Hippocampal formation (tissue), 2 donors: ENCODE data around the gene TACC3.

Experiments
- DNase-seq, 2 donors: peaks; one replicate each; lab custom pipeline; 2025; lab: John Stamatoyannopoulos, UW

The TACC3 gene

DNA sequence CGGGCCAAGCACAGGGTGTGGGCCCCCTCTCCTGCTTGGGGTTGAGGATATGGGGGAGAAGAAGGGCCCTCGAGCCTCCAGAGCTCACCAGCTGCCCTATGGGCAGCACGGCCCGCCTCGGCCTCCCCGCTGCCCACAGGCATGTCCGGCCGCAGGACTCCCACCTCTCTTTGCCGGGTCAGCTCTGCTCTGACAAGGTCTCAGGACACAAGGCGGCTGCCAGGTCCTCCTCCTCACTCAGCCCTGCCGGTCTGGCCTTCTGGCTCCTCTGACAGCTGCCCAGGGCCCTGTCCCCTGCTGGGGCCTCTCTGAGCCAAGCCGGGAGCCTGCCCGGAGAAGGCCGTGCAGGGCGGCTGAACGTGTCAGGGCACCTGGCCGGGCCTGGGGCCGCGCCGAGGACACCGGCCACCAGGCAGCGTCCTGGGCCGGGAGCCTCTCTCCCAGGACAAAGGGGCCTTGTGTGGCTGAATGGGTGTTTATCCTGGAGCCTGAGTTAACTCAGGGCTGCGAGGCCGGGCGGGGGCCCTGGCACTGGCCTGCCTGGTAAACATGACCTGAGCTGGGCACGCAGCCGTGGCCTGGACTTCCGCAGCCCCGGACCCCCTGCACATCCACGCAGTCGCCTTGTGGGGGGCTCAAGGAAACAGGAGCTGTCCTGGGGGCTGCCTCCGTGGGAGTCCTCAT lies 25.7 kb downstream of the TACC3 start:
- DNase-seq: peak in 1 of 2 donors; percentile 58

DNA sequence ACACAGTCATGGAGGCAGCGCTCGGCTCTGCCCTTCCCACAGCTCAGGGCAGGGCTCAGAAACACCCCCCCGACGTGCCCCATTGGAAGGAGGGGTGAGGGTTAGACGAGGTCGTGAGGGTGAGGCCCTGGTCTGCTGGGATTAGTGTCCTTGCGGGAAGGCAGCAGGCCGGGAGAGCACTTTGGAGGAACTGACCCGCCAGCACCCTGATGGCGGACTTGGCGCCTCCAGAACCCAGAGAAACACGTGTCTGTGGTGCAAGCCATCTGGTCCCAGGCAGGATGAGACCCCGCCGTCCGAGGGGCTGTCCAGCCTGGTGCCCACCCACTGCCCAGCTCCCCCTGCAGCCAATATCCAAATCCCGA lies 26.3 kb downstream of the TACC3 start:
- no peak for DNase-seq

GRCh38 chr4:1748465-1748995 lies 27.2 kb downstream of the TACC3 start:
- DNase-seq: peak in 1 of 2 donors; percentile 51

GRCh38 chr4:1749370-1749769 lies 28.0 kb downstream of the TACC3 start:
- no peak for DNase-seq

GRCh38 chr4:1749826-1750225 lies 28.5 kb downstream of the TACC3 start:
- DNase-seq: no peak

DNA sequence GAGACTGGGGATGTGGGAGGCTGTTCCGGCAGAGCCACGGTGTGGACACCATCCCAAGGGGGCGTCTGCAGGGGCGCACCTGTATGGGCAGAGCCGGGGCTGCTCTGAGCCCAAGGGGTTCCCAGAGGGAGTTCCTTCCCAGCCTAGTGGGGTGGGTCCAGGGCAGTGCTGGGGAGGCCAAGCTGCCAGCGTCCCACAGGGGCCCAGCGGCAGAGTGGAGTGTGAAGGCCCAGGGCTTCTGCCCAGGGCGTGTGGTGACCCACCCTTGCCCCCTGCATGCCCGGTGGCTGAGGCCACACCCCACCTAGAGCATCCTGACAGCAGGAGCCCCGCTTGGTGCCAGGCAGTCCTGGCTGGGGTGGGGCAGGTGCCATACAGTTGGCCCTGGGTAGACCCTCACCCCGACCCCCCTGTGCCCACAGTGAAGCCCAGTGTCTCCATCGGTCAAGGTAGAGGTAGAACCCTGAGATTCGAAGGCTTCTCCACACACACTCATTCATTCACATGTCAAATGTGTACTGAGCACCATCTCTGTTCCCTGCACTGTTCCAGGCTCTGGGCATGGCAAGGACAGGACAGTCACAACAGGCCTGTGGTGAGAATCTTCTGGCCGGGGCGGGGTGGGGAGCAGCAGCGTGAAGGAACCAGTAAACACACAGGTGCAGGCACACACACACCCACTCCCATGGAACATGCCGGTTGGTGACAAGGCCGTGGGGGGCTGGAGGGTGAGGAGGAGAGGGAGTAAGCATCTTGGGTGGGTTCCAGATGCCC lies 29.2 kb downstream of the TACC3 start:
- no peak for DNase-seq

DNA sequence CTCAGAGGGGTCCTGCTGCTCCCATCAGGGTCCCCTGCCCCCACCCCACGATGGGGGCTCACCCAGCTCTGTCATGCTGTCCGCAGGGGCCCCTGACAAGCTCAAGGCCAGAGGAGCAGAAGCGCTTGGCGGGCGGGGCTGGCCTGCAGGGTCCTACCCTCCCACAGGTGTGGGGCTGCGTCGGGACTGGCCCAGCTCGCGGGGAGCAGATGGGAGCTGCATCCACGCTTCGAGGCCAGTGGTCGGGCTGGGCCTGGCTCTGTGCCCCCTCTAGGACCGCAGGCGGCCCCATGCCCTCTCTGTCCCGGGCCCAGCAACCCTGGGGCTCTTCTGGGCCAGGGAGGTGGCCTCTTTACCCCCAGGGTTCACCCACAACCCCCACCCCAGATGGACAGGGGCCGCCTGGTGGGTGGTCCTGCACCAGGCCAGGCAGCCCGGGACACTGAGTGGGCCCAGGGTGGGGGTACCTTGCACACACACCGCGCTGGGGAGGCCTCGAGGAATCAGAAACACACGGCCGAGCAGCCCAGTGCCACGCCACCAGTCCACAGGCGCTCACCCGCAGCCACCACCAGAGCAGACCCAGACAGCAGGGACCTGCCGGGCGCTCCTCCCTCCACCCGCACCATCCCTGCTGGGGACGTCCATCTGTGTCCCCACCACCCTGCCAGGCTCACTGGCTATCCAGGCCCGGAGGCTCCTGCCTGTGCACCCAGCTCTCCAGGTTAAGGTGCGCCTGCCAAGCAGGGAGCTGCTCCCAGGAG lies 30.0 kb downstream of the TACC3 start:
- DNase-seq: no peak

DNA sequence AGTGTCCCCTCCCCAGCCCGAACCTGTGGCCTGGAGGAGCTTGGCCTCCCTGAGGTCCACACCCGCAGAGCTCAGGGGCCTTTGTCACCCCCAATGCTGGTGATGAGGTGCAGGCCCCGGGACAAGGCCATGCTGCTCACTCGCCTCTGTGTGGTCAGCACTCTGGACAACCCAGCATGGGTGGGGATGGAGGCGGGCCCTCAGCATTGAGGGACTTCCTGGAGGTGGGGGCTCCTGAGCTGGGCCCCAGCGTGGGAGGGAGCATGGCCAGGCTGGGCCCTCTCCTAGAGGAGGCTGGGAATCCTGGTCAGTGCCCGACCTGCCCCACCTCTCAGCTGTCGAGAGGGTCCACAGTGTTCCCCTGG lies 30.6 kb downstream of the TACC3 start:
- no peak for DNase-seq

- DNase-seq: no peak
These were observed 31.1 kb downstream of the TACC3 start for GRCh38 chr4:1752284-1753041.

DNA sequence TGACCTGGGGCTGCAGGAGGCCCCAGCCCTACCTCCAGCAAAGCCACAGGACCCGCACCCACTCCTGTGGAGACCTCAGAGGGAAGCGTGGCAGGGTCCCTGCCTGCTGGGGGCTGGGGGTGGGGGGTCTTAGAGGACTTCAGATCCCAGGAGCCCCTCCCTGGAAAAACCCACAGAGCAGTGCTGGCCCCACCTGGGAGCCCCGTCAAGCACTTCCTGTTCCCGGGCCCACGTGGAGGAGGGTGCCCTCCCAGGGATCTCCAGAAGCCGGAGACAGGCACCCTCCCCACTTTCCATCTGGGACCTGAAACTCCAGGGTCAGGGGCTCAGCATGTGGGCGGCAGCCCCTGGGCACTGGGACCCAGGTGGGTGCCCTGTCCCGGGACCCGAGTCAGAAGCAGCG lies 32.0 kb downstream of the TACC3 start:
- no peak for DNase-seq

GRCh38 chr4:1753697-1754311 lies 32.5 kb downstream of the TACC3 start:
- no peak for DNase-seq

DNA sequence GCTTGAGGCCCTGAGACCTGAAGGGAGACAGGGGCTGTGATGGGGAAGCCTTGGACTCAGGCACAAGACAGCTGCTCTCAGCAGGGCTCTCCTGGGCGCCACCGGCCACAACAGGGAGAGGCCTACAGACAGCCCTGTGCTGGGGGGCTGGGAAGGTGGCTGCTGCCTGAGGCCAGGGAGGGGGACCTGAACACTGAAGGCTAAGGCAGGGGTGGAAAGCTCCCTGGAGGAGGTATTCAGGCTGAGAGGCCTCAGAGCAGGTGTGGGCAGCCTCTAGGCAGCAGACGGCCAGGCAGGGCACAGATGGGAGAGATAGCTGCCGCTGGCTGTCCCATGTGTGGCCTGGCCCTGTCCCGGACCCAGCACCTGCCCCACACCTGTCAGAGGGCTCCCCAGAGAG lies 33.0 kb downstream of the TACC3 start:
- DNase-seq: no peak

DNA sequence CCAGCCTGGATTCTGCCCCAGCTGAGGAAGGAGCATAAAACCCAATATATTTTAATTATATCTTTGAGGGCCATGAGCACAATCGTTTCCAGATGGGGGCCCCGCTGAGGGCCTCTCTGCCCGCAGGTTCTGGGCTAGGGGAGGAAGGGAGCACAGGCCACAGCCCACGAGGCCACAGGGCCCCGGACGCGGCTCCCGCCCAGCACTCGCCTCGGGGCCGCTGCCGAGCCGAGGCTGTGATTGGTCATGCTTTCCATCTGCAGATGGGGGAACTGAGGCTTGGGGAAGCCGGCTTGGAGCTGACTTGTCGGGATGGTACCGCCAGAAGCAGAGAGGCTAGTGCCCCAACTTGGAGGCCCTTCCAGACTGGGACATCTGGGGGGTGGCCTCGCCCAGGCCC lies 34.0 kb downstream of the TACC3 start:
- no peak for DNase-seq

DNA sequence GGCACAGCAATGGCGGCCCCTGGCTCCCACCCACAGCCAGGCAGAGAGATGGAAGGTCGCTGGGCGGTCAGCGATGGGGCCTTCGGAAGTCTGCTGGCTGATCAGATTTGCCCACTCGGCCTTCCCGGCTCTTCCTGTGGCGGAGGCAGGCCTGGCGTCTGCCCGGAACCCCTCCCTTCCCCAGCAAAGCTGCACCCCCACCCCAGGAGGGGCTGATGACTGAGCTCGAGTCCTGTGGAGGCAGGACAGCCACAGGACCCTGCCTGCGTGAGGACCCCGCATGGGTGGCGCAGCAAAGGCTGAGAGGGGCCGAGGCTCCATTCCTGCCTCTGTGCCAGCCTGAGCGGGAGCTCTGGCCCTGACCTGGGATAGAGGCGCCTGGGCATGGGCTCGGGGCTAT lies 34.8 kb downstream of the TACC3 start:
- no peak for DNase-seq

DNA sequence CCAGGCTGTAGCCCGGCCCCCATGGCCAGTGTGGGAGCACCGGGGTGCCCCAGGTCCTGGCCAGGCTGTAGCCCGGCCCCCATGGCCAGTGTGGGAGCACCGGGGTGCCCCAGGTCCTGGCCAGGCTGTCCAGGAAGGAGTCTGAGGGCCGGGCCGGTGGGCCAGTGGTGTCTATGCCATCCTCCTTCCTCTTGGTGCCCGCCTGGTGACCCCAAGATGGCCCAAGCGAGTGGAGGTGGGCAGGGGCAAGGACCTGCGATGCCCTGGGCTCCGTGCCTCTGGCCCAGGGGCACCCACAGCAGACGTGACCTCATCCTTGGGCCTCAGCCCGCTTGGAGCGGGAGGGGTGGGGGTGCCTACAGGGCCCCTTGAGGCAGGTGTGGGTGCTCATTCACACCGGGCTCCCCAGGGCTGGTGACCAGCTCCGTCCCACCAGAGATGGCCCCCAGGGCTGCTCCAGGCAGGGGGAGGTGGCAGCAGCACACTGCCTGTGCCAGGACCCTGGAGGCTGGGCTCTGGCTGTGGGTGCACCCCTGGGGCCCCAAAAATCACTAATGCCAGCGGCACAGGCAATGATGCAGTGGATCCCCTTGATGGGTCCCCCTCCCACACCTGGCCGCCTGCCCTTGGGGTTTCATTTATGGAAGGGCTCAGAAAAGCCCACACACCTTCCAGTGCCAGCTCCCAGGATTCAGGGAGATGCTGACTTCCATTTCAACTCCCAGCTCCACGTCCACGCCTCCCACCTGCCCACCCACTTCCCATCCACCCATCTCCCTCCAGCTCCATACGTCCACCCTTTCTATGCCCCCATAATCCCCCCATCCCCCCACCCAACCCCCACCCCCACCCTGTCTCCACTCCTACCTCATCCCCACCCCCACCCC lies 35.8 kb downstream of the TACC3 start:
- DNase-seq: no peak

DNA sequence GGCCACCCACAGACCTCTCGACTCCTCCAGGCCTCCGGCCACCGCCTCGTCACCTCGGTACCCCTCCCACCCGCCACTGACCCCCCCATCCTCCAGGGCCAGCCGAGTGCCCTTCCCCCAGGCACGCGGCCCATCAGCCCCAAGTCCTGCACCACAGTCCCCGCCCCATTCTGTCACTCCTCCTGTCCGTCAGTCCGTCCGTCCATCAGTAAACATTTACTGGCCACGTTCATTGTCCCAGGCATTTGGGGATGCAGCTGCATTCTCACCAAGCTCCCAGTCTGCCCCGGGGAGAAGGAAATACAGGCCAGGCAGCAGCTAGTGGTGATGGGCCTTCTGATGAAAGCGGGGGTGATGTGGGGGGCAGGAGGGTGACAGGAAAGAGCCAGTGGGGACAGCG lies 36.5 kb downstream of the TACC3 start:
- no peak for DNase-seq

DNA sequence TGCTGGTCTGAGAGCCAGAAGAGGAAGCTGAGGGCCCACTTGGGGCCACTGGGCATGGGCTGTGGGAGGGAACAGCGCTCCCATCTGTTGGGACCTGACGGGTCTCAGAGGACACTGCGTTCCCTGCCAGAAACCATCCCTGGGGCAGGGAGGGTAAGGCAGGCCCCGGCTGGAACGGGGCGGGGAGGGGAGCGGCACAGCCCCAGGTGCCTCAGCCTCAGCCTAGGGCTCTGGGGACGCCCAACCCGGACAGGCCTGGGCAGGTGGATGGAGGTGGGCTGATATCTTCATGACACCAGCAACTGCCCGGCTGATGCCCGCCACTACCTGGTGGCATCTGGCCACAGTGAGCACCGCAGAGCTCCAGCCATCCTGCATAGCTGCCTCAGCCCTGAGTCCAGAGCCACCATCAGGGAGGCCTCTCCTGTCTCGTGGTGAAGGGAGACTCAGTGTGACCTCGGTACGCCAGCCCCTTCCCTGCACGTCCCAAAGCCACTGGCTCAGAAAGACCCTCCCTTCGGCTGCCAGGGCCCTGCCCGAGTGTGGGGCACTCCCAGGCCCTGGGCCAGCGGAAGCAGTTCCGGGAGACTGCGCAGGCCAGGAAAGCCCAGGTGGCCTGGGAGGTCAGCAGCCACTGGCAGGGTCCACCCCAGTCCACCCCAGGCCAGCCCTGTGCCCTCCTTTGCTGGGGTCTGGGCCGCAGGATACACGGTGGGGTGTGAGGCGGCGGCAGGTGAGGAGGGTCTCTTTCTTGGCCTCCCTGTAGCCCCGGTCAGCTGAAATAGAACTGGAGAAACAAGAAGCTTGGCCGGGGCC lies 37.2 kb downstream of the TACC3 start:
- no peak for DNase-seq

DNA sequence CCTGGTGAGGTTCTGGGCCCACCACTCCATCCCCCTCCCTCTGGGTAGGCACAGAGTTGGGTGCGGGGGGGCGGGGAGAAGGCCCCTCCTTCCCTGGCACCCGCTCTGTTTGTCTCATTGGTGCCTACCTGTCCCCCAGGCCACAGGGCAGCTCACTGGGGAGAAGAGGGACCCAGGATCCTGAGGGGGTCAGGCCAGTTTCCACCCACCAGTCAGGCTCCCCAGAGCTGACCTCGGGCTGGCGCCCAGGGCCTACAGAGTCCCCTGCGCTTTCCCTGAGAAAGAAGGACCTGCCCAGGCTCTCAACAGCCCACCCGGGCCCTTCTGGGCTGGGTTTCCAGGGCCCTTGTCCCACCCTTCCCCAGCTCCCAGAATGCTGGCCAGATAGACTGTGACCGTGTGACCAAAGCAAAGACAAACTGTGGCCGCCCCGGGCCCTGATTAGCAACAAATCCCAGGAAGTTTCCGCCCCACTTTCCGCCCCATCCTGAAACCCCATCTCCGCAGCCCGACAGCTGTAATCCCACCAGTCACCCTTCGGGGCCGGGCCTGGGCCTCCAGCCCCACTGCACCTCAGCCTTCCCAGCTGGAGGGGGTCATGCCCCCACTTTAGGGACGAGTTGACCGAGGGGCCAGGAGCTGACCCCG lies 38.0 kb downstream of the TACC3 start:
- DNase-seq: no peak

DNA sequence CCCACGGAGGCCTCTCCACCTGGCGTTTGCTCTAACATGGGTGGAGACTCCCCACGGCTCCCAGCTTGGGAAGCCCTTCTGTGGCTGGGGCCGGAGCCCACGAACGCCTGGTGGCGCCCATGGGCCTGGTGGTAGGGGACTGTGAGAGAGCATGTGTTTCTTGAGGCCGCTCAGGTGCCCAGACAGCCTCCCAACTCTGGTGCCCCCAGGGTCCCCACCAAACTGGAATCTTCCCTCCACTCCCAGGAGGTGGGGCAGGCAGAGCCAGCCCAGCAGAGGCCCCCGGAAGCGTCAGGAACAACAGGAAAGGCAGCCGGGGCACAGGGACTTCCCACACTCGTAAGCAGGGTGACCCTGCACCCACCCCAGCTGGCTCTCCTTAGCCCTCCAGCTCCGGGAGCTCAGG lies 38.5 kb downstream of the TACC3 start:
- DNase-seq: no peak
